Muscle layer of duodenum (tissue), 2 donors: Measurements from ENCODE around the gene SLC35F5.
A peak's percentile ranks its signal among the peaks of the same experiment; 100 is the strongest.
"Not testable (repeated sequence)": the region's sequence is repeated elsewhere in the genome, so short reads cannot be mapped to it uniquely, and the experiment has no call there.

ENCODE experiments used
- H3K27ac ChIP-seq: one replicate; pipeline ENCODE4 v1.7.0; 2013; ENCODE audit warnings: mild to moderate bottlenecking, low read length
- H3K27me3 ChIP-seq: one replicate; pipeline ENCODE4 v1.7.0; 2013; ENCODE audit warnings: low read depth, mild to moderate bottlenecking, control low read depth, low read length
- H3K36me3 ChIP-seq, 2 donors: one replicate each; pipeline ENCODE4 v1.7.0; 2013; ENCODE audit warnings: low read length in 2 of 2, control low read depth in 1 of 2, mild to moderate bottlenecking in 1 of 2; ENCODE audit not compliant: insufficient read depth in 2 of 2, control insufficient read depth in 1 of 2
- H3K4me1 ChIP-seq, 2 donors: one replicate each; pipeline ENCODE4 v1.7.0; 2013; ENCODE audit warnings: low read length in 2 of 2, mild to moderate bottlenecking in 2 of 2, control low read depth in 1 of 2, moderate library complexity in 1 of 2; ENCODE audit not compliant: insufficient read depth in 2 of 2, control insufficient read depth in 1 of 2
- H3K4me3 ChIP-seq, 2 donors: one replicate each; pipeline ENCODE4 v1.7.0; 2013; ENCODE audit warnings: low read length in 2 of 2, low read depth in 1 of 2, mild to moderate bottlenecking in 1 of 2
- H3K9me3 ChIP-seq, 2 donors: one replicate each; pipeline ENCODE4 v1.7.0; 2013; ENCODE audit warnings: low read length in 2 of 2, control low read depth in 1 of 2, mild to moderate bottlenecking in 1 of 2; ENCODE audit not compliant: control insufficient read depth in 1 of 2
- donor health status: healthy.

Gene SLC35F5

GRCh38 chr2:113774616-113775015 is 18.2 kb upstream of the SLC35F5 start:
- H3K9me3 ChIP-seq, H3K36me3 ChIP-seq, H3K27ac ChIP-seq, H3K4me1 ChIP-seq, H3K27me3 ChIP-seq, H3K4me3 ChIP-seq: not testable (repeated sequence)

- Histone ChIP-seq H3K4me1 (no peaks in the 10 kb centered on the region), H3K27ac (no peak overlapping the region), H3K4me3 (no peak overlapping the region), H3K36me3 (no peaks in the 10 kb centered on the region), H3K9me3 (no peaks in the 10 kb centered on the region), H3K27me3 (no peaks in the 10 kb centered on the region)
Measured at GRCh38 chr2:113770929-113771328, 14.5 kb upstream of the SLC35F5 start.

- Histone ChIP-seq H3K27me3 (no peaks in the 10 kb centered on the region), H3K4me3 (no peak overlapping the region), H3K36me3 (no peaks in the 10 kb centered on the region), H3K27ac (no peak overlapping the region), H3K9me3 (no peaks in the 10 kb centered on the region), H3K4me1 (no peaks in the 10 kb centered on the region)
Measured at GRCh38 chr2:113769555-113769954, 13.1 kb upstream of the SLC35F5 start.

- H3K27ac ChIP-seq = no peak overlapping the region
- H3K9me3 ChIP-seq = no peaks in the 10 kb centered on the region
- no peaks in the 10 kb centered on the region for H3K36me3 ChIP-seq
- no peak overlapping the region for H3K4me3 ChIP-seq
- H3K27me3 ChIP-seq = no peaks in the 10 kb centered on the region
- H3K4me1 ChIP-seq = no peaks in the 10 kb centered on the region
Measured at GRCh38 chr2:113768770-113769169, 12.3 kb upstream of the SLC35F5 start.

- H3K9me3 ChIP-seq = no peaks in the 10 kb centered on the region
- no peaks in the 10 kb centered on the region for H3K27me3 ChIP-seq
- no peaks in the 10 kb centered on the region for H3K36me3 ChIP-seq
- no peak overlapping the region for H3K27ac ChIP-seq
- no peaks in the 10 kb centered on the region for H3K4me1 ChIP-seq
- no peak overlapping the region for H3K4me3 ChIP-seq
Measured at GRCh38 chr2:113767811-113768460, 11.5 kb upstream of the SLC35F5 start.

GRCh38 chr2:113765276-113765675 is 8.8 kb upstream of the SLC35F5 start:
- Histone ChIP-seq H3K4me3 (no peak overlapping the region), H3K36me3 (no peaks in the 10 kb centered on the region)

GRCh38 chr2:113762377-113763118 is 6.1 kb upstream of the SLC35F5 start:
- H3K27me3 ChIP-seq = no peaks in the 10 kb centered on the region
- peaks cover 0 to 5% of the 10 kb centered on the region in 2 donors for H3K4me1 ChIP-seq
- no peaks in the 10 kb centered on the region for H3K9me3 ChIP-seq
- no peaks in the 10 kb centered on the region for H3K36me3 ChIP-seq
- no peak overlapping the region for H3K27ac ChIP-seq
- no peak overlapping the region for H3K4me3 ChIP-seq

More at GRCh38 chr2:113765276-113765675, 8.8 kb upstream of the SLC35F5 start:
- H3K27me3 ChIP-seq = no peaks in the 10 kb centered on the region
- H3K9me3 ChIP-seq = no peaks in the 10 kb centered on the region
- no peak overlapping the region for H3K27ac ChIP-seq
- peaks cover 0 to 2% of the 10 kb centered on the region in 2 donors for H3K4me1 ChIP-seq

GRCh38 chr2:113760400-113760799 is 4.0 kb upstream of the SLC35F5 start:
- Histone ChIP-seq H3K4me3 (no peak overlapping the region), H3K27ac (no peak overlapping the region)

GRCh38 chr2:113757138-113757657 is 756 bp upstream of the SLC35F5 start:
- peaks cover 0 to 20% of the 10 kb centered on the region in 2 donors for H3K4me1 ChIP-seq
- peaks cover 0 to 4% of the 10 kb centered on the region in 2 donors for H3K36me3 ChIP-seq
- H3K27me3 ChIP-seq = no peaks in the 10 kb centered on the region
- H3K9me3 ChIP-seq = no peaks in the 10 kb centered on the region
- H3K4me3 ChIP-seq = peak overlapping the region; percentile 99
- peak overlapping the region; percentile 99 for H3K27ac ChIP-seq

More at GRCh38 chr2:113760400-113760799, 4.0 kb upstream of the SLC35F5 start:
- peaks cover 0 to 9% of the 10 kb centered on the region in 2 donors for H3K4me1 ChIP-seq
- no peaks in the 10 kb centered on the region for H3K27me3 ChIP-seq
- no peaks in the 10 kb centered on the region for H3K9me3 ChIP-seq
- peaks cover 0 to 4% of the 10 kb centered on the region in 2 donors for H3K36me3 ChIP-seq

GRCh38 chr2:113755835-113756354 is 547 bp downstream of the SLC35F5 start:
- H3K27me3 ChIP-seq = no peaks in the 10 kb centered on the region
- H3K27ac ChIP-seq = peak overlapping the region; percentile 93
- H3K36me3 ChIP-seq = peaks cover 2 to 4% of the 10 kb centered on the region in 2 donors
- no peaks in the 10 kb centered on the region for H3K9me3 ChIP-seq
- H3K4me1 ChIP-seq = peaks cover 0 to 20% of the 10 kb centered on the region in 2 donors
- peak overlapping the region; percentile 99 for H3K4me3 ChIP-seq

- H3K27ac ChIP-seq = peak overlapping the region; percentile 93
- H3K4me1 ChIP-seq = peaks cover 0 to 18% of the 10 kb centered on the region in 2 donors
- no peaks in the 10 kb centered on the region for H3K27me3 ChIP-seq
- no peaks in the 10 kb centered on the region for H3K9me3 ChIP-seq
- H3K36me3 ChIP-seq = peaks cover 4 to 9% of the 10 kb centered on the region in 2 donors
- peak overlapping the region; percentile 99 for H3K4me3 ChIP-seq
Measured at GRCh38 chr2:113755035-113755834, 1.2 kb downstream of the SLC35F5 start.
